ENCODE measurements around the gene RTKN.
"Not testable (repeated sequence)": the region's sequence is repeated elsewhere in the genome, so short reads cannot be mapped to it uniquely, and the experiment has no call there.

The RTKN gene

DNA sequence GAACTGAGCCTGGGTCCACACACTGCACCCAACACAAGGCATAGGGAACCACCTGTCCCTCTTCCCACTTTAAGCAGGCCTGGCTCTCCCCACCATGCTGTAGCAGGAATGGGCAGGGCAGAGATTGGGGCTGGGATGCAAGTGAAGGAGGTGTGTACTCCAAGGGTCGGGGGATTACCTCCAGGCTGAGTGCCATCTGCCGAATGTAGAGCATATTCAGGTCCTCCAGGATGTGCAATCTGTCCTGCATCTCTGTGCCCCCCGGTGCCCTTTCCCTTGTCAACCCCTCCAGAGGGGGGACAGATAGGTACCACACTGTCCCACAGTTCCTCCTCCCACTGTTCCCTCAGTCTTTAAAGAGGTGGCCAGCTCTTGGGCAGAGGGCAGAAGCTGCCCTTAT, 2.4 kb downstream of the RTKN start:
- no peak for DNase-seq (ENCODE audit: low read depth in 2 of 2)

DNA sequence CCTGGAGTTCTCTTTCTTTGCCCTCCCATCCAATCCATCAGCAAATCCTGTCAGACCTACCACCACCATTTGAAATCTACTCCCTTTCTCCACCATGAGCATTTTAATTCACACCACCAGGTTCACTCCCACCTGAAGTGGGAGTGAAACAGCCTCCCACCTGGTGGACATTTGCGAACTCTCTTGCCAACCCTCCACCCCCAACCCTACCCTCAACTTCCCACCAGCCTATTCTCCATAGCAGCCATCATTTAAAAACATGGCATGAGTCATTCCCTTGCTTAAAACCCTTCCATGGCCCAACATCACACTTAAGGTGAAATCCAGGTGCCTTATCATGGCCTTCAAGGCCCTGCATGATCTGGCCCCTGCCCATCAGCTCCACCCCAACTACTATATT, 3.5 kb downstream of the RTKN start:
- DNase-seq (ENCODE audit: low read depth in 2 of 2): no peak

- DNase-seq (ENCODE audit: low read depth in 2 of 2): no peak
Observed at GRCh38 chr2:74436848-74437695, 4.7 kb downstream of the RTKN start.

DNA sequence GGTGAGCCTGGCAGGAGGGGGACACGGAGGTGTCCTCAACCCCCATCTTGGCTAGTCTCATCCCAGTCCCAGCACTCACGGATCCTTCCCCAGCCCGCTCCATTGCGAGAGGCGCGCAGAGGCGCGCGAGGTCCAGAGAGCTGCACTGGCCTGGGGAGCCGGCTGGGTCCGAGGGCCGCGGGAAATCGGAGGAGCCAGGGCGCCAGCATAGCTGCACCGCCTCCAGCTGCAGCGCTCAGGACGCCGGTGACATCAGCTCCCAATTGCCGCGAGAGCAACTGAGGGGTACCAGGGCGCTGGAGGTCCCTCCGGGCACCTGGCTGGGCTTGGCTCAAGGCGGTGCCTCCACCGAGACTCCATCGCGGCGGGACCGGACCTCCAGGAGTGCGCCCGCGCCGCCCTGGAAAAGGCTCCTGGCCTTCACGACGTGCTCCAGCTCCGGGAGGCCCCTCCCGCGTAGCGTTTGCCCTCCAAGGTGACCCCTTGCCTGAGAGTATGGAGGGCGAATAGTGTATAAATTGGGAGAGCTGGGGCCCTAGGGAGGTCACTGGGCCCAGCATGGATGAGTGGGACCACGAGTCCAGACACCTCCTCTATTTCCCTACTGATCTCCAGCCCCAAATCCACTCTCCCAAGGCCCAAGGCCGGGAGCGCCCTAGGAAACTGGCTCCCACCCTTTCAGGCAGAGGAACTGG, 5.5 kb downstream of the RTKN start:
- no peak for DNase-seq (ENCODE audit: low read depth in 2 of 2)

- DNase-seq (ENCODE audit: low read depth in 2 of 2): no peak
Observed at GRCh38 chr2:74430502-74430901, 11.2 kb downstream of the RTKN start.

- no peak for DNase-seq (ENCODE audit: low read depth in 2 of 2)
Observed at GRCh38 chr2:74429487-74430451, 12.0 kb downstream of the RTKN start.

DNA sequence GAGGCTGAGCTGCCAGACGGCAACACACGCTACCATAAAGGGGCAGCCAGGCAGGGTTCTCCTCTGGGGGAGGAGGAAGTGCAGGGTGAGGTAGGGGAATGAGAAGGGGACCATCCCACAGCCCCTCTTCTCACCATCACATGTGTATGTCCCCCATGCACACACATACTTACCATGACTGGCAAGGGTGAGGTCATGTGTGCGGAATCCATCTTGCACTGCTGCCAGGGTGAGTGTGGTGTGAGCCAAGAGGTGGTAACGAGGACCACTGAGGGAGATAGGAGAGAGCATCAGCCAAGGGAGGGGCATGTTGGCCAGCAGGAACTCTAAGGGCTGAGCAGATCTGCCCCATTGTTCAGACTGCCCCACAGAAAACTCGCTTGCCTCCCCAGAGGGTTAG, 13.1 kb downstream of the RTKN start:
- no peak for DNase-seq (ENCODE audit: low read depth in 2 of 2)

- no peak for DNase-seq (ENCODE audit: low read depth in 2 of 2)
Observed at GRCh38 chr2:74427551-74427950, 14.2 kb downstream of the RTKN start.

- no peak for DNase-seq (ENCODE audit: low read depth in 2 of 2)
Observed at GRCh38 chr2:74426181-74426758, 15.5 kb downstream of the RTKN start.

DNA sequence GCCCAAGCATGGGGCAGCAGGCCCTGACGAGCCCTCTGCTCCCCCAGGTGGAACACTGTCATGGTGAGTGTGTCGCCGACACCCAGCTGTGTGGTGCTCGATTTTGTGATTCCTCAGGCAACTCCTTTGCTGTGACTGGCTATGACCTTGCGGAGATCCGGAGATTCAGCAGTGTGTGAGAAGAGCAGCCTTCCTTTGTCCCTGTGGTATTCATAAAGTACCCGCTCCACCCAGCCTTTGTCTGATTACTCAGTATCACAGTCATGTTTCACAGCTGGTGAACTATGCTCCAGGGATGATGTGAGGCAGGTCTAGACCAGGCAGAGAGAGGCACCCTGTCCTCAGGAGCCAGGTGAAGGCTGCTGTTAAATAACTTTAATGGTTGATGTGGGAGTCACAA, 16.2 kb downstream of the RTKN start:
- DNase-seq (ENCODE audit: low read depth in 2 of 2): no peak

DNA sequence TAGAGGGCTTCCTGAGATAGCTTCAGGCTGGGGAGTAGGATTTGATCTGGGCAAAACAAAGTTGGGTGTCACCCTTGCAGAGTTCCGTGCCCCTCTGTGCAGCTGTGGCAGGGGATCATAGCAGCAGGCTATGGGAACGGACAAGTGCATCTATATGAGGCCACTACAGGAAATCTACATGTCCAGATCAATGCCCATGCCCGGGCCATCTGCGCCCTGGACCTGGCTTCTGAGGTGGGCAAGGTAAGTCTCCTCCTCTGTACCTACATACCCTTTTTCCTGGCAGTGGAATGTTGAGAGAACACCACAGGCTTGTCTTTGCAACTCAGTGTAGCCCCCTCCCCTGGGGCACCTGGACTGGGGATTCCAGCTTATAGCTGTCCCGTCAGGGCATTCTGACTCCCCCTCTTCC, 16.7 kb downstream of the RTKN start:
- DNase-seq (ENCODE audit: low read depth in 2 of 2): no peak

DNA sequence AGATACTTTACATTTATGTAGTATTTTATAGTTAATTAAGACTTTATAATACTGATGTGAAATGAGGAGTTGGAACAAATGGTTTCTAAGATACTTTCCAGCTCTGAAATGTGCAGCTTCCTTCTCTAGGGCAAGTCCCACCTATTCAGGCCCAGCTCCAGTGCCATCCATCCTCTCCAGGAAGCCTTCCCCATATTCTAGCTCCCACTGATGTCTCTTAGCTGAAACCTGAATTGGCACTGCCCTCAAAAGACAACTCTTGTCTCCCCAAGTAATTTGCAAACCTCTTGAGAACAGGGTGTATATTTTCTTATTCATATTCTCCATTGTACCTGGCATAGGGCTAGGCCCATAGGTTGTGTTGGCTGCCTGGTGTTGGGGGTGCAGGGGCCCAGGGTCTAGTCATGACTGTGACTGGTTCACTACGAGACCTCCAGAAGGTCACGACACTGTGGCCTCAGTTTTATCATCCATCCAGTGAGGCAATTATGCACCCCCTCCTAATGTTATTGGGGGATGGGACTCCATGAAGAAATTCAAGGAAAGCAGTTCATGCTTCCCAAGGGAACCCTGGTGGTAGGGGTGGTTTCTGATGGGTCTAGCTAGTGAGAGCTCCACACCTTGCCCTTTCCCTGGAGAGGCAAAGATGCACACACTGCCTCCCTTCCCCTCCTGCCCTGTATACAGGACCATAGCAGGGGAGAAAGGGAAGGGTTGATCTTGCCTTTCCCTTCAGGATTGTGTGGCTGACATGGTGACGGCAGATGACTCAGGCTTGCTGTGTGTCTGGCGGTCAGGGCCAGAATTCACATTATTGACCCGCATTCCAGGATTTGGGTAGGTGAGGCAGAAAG, 17.4 kb downstream of the RTKN start:
- no peak for DNase-seq (ENCODE audit: low read depth in 2 of 2)

- no peak for DNase-seq (ENCODE audit: low read depth in 2 of 2)
Observed at GRCh38 chr2:74423231-74424095, 18.3 kb downstream of the RTKN start.

- peak; percentile 88 to 93 for DNase-seq (ENCODE audit: low read depth in 2 of 2)
Observed at GRCh38 chr2:74421221-74421870, 20.4 kb downstream of the RTKN start, which contains the start of the genes C2orf81 and WDR54. C2orf81 (minus strand) TSS chr2:74421619; CDS start chr2:74421560, 59 bp downstream. WDR54 (plus strand) TSS chr2:74421730; CDS start chr2:74422154, 424 bp downstream.

DNA sequence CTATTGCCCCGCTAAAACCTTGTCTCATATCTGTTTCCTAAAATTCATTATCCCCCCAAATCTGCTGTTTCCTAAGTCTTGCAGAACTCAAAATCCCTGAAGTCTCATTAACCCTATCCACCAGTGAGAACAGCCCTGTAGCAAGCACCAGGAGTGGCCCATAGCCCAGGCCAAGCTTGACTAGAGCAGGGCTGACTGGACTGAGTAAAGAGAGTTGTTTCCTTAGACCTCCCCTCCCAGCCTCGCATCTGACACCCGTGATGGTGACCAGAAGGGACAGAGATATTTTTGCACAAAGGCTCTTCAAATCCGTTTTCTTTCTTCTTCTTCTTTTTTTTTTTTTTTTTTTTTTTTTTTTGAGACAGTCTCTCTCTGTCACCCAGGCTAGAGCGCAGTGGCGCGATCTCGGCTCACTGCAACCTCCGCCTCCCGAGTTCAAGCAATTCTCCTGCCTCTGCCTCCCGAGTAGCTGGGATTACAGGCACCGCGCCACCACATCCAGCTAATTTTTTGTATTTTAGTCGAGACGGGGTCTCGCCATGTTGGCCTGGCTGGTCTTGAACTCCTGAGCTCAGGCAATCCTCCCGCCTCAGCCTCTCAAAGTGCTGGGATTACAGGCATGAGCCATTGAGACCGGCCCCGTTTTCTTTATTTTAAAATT, 21.2 kb downstream of the RTKN start:
- not testable (repeated sequence) for DNase-seq (ENCODE audit: low read depth in 2 of 2)

DNA sequence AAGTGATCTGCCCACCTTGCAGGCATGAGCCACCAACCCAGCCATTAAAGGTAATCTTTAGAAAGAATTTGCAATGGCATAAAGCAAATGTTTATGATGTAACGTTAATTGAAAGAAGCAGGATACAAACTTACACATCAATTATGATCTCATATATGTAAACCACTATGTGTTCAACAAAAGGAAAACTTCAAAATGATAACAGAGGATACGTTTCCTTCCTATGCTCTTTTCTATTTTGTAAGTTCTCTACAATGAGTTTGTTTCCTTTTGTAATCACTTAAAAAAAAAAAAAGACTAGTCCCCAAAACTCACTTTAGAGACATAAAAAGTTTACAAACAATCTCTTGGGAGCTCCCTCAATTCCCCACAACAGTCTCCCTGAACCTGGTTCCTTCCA, 21.7 kb downstream of the RTKN start:
- DNase-seq (ENCODE audit: low read depth in 2 of 2): no peak

DNA sequence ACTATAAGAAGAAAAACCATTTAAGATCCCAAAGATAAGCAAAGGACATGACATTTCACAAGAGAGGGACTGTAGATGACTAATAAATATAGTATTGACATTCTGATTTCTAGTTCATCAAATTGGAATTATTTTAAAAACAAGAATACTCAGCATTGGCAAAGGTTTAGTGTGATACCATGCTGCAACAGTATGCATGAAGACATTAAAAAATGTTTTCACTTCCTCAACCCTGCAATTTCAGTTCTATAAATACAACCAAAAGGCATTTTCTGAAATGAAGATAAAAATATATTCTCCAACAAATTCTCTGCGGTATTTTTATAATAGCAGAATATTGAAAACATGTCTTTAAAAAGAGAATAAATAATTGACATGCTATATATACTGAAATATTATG, 22.4 kb downstream of the RTKN start:
- no peak for DNase-seq (ENCODE audit: low read depth in 2 of 2)

DNA sequence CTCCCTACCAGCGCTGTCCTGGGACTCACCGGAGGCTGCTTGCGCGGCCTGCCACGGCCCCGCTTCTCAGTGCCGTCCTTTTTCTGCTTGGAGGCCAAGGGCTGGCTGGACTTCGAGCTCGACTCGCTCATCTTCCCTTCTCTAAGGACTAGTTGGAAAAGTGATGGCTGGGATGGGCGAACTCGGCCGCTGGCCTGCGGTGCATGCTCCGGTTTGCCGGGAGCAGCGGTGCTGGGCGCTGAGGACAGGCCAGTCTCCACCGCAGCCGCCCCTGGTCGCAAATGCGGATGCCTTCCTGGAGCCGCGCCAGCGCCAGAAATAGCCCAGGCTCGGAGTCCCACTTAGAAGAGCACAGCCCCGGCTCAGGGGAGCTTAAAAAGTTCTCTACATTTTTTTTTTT, 23.4 kb downstream of the RTKN start:
- no peak for DNase-seq (ENCODE audit: low read depth in 2 of 2)

GRCh38 chr2:74417763-74418162, 24.0 kb downstream of the RTKN start:
- DNase-seq (ENCODE audit: low read depth in 2 of 2): no peak

All from activated CD4-positive, alpha-beta T cell treated with anti-CD3 and anti-CD28 coated beads for 24 hours (primary cell).